Body of pancreas (tissue), 4 donors: ENCODE results near the gene AGAP1. TPM values are rescaled to one million over a fixed set of nuclear protein-coding genes. Genes with fewer than 3 reads are reported as not detected.

Experiments used
- ATAC-seq: fragments of 150-250 bp; one replicate; pipeline ENCODE4 v1.9.1; 2016
- DNase-seq, 4 donors: peaks; one replicate each; pipeline ENCODE4 v3.0.0-alpha.2; 2019
- H3K27ac ChIP-seq, 4 donors: fragments of 200-600 bp; sonication (generic); 1 replicate in 3 of 4; 2 replicates in 1 of 4; pipeline versions ENCODE4 v1.5.1 to v1.6.1; 2016 to 2019; ENCODE audit warnings: mild to moderate bottlenecking in 1 of 4, mixed read lengths in 1 of 4, moderate library complexity in 1 of 4
- H3K27me3 ChIP-seq, 2 donors: fragments of 200-600 bp; sonication (generic); one replicate each; pipeline ENCODE4 v1.6.0; 2016; ENCODE audit warnings: mild to moderate bottlenecking in 1 of 2
- H3K36me3 ChIP-seq, 2 donors: fragments of 200-600 bp; sonication (generic); replicated peaks in 1 of 2; 2 replicates each; pipeline ENCODE4 v1.5.1; 2016; ENCODE audit warnings: low read depth in 2 of 2; ENCODE audit not compliant: insufficient read depth in 1 of 2
- H3K4me1 ChIP-seq: fragments of 200-600 bp; sonication (generic); one replicate; pipeline ENCODE4 v1.6.0; 2016
- H3K4me3 ChIP-seq, 2 donors: fragments of 200-600 bp; sonication (generic); 1 replicate in 1 of 2; 2 replicates in 1 of 2; pipeline ENCODE4 v1.5.1; 2016 to 2019
- H3K9me3 ChIP-seq, 3 donors: fragments of 200-600 bp; sonication (generic); 1 replicate in 2 of 3; 2 replicates in 1 of 3; pipeline ENCODE4 v1.5.1; 2016
- CTCF ChIP-seq, 7 experiments: fragments of 450-650 bp in 4 of 7; fragments of 200-600 bp in 3 of 7; sonication (generic) in 3 of 7; IDR thresholded peaks; one replicate each; pipeline ENCODE4 v1.5.1; 2016 to 2019; ENCODE audit warnings: antibody characterized with exemption in 7 of 7
- POLR2A ChIP-seq, 3 donors: fragments of 450-650 bp; IDR thresholded peaks; one replicate each; pipeline ENCODE4 v1.6.1; 2016; ENCODE audit warnings: antibody characterized with exemption in 3 of 3, mild to moderate bottlenecking in 2 of 3
- WGBS, 2 donors: methylation state at CpG; one replicate each; pipeline ENCODE4 v1.1.5; 2017; 5-methylcytosine and 5-hydroxymethylcytosine counted together
- intact Hi-C: fragments of 100-400 bp; cut with DNase I; formaldehyde crosslinking; loops from one replicate; pipeline ENCODE4 v1.15.1; 2023
- total RNA-seq, 2 donors: library from RNA; depleted of rRNA; stranded (reverse); fragments of >200 nt; gene quantifications; one replicate each; pipeline ENCODE4 v1.1.0, GENCODE V29; 2016

The AGAP1 gene
- total RNA-seq, 2 donors from 2014 or later, result 21.3 to 32.6 TPM

GRCh38 chr2:236156095-236156859 is 662.4 kb downstream of the AGAP1 start:
- Histone ChIP-seq H3K4me1 (peaks cover 6% of the 10 kb centered on the region), H3K36me3 (no peaks in the 10 kb centered on the region), H3K27ac (no peak overlapping the region), H3K9me3 (peaks cover 0 to 12% (median 0%) of the 10 kb centered on the region in 3 donors), H3K27me3 (peaks cover 0 to 11% of the 10 kb centered on the region in 2 donors), H3K4me3 (no peak overlapping the region)
- 74 to 80% methylated on average over 3 to 16 of the region's 16 CpGs for WGBS, 2 donors
- ATAC-seq (no peak), DNase-seq (no peak)
- intact Hi-C loops, result no loop called here
- no peak for TF ChIP-seq POLR2A (IDR thresholded peaks at IDR 0.05)
- TF ChIP-seq CTCF (IDR thresholded peaks at IDR 0.05), result no peak

- Histone ChIP-seq H3K4me1 (peaks cover 6% of the 10 kb centered on the region), H3K27me3 (peaks cover 0 to 11% of the 10 kb centered on the region in 2 donors), H3K27ac (no peak overlapping the region), H3K36me3 (no peaks in the 10 kb centered on the region), H3K4me3 (no peak overlapping the region), H3K9me3 (peaks cover 0 to 6% (median 0%) of the 10 kb centered on the region in 3 donors)
- WGBS, 2 donors, result 63 to 72% methylated on average over 6 to 7 of the region's 7 CpGs
- DNase-seq (no peak), ATAC-seq (no peak)
- TF ChIP-seq CTCF (IDR thresholded peaks at IDR 0.05), result no peak
- no peak for TF ChIP-seq POLR2A (IDR thresholded peaks at IDR 0.05)
- intact Hi-C loops, result no loop called here
Measured at GRCh38 chr2:236156860-236157194, 663.0 kb downstream of the AGAP1 start.

GRCh38 chr2:236157366-236157765 is 663.5 kb downstream of the AGAP1 start:
- 65 to 71% methylated on average over 6 of the region's 6 CpGs for WGBS, 2 donors
- Histone ChIP-seq H3K4me1 (peaks cover 6% of the 10 kb centered on the region), H3K36me3 (no peaks in the 10 kb centered on the region), H3K27ac (no peak overlapping the region), H3K9me3 (peaks cover 0 to 2% (median 0%) of the 10 kb centered on the region in 3 donors), H3K27me3 (peaks cover 0 to 11% of the 10 kb centered on the region in 2 donors), H3K4me3 (no peak overlapping the region)
- TF ChIP-seq CTCF (IDR thresholded peaks at IDR 0.05) (no peak), POLR2A (IDR thresholded peaks at IDR 0.05) (no peak)
- ATAC-seq (no peak), DNase-seq (no peak)
- intact Hi-C loops, result no loop called here

- Histone ChIP-seq H3K9me3 (no peaks in the 10 kb centered on the region), H3K4me3 (no peak overlapping the region), H3K36me3 (no peaks in the 10 kb centered on the region), H3K27ac (no peak overlapping the region), H3K4me1 (peaks cover 7% of the 10 kb centered on the region), H3K27me3 (peaks cover 0 to 11% of the 10 kb centered on the region in 2 donors)
- DNase-seq (no peak), ATAC-seq (no peak)
- 66 to 80% methylated on average over 9 to 10 of the region's 10 CpGs for WGBS, 2 donors
- no peak for TF ChIP-seq POLR2A (IDR thresholded peaks at IDR 0.05)
- TF ChIP-seq CTCF (IDR thresholded peaks at IDR 0.05), result no peak
- intact Hi-C loops, result no loop called here
Measured at GRCh38 chr2:236157815-236158498, 664.1 kb downstream of the AGAP1 start.
